GM12878 (cell line): ENCODE data around the gene ANTXR2. TPM values are rescaled to one million over a fixed set of nuclear protein-coding genes. Genes with fewer than 3 reads are reported as not detected.

Experiments
- CHD2 ChIP-seq: IDR thresholded peaks from 2 replicates; pipeline ENCODE4 v1.6.1; 2011; ENCODE audit warnings: low read depth, low read length, improper control_type of control experiment, borderline replicate concordance
- HCFC1 ChIP-seq: fragments of 150-350 bp; IDR thresholded peaks from 2 replicates; pipeline ENCODE4 v1.6.1; 2014; ENCODE audit warnings: low read length
- REST ChIP-seq: IDR thresholded peaks from 2 replicates; pipeline ENCODE4 v1.6.1; 2012; ENCODE audit warnings: mild to moderate bottlenecking, low read depth, low read length
- ZBTB40 ChIP-seq: fragments of 450-650 bp; IDR thresholded peaks from 2 replicates; pipeline ENCODE4 v1.6.1; 2016; ENCODE audit warnings: mild to moderate bottlenecking, moderate library complexity, borderline replicate concordance
- polyA plus RNA-seq, 11 experiments: library from polyadenylated mRNA; depleted of rRNA in 4 of 11; unstranded in 6 of 11; stranded (reverse) in 5 of 11; fragments of >200 nt; fragmentation: Nextera tagmentation in 4 of 11; fragmentation: Illumina TruSeq in 1 of 11; extraction: Ambion mirVana in 4 of 11; extraction: Trizol in 1 of 11; gene quantifications; 1 replicate in 1 of 11; 2 replicates in 10 of 11; pipeline versions ENCODE4 v1.2.1 to v1.2.3, GENCODE V29; 2011 to 2016; ENCODE audit warnings: inconsistent platforms in 2 of 11, missing spikeins in 2 of 11, low read depth in 1 of 11
- total RNA-seq, 4 experiments: library from RNA; depleted of rRNA in 3 of 4; stranded (reverse); fragments of >200 nt in 3 of 4; fragmentation: Illumina TruSeq in 1 of 4; extraction: Trizol in 1 of 4; gene quantifications; 2 replicates each; pipeline versions ENCODE4 v1.2.1 to v1.2.3, GENCODE V29; 2013 to 2021

The ANTXR2 gene
- total and polyA plus RNA-seq, 10 of the 15 experiments (the other 5 are each of a cell fraction or from before 2014, with no cell fraction given), result 1.4 to 8.9 (median 5.7) TPM

DNA sequence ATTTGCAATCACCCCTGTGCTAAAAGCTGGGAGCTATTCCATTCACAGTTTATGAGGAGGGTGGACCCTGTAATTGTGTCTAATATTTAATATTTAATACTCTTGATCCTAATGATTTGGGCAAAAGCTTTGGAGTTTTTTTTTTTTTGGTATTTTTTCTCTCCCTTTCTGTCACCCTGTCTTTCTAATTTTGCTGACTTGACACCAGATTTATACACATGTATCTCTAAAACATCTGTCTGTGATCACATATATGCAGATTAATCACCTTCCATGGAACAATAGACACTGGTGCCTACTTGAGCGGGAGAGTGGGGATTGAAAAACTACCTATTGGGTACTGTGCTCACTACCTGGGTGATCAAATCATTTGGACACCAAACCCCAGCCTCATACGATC lies 18.7 kb upstream of the ANTXR2 start (continued):
- TF ChIP-seq REST (no peak), HCFC1 (no peak), ZBTB40 (no peak), CHD2 (no peak)
